Glomerular visceral epithelial cell (primary cell): ENCODE data around the gene FAM163B.

Experiments
- DNase-seq: peaks from one replicate; pipeline ENCODE4 v3.0.0-alpha.2; 2016; ENCODE audit errors: extremely low spot score

Gene FAM163B

GRCh38 chr9:133616643-133617405 lies 7.6 kb upstream of the FAM163B start:
- no peak for DNase-seq

- no peak for DNase-seq
These were observed 6.5 kb upstream of the FAM163B start for GRCh38 chr9:133615606-133616188.

GRCh38 chr9:133615186-133615585 lies 6.0 kb upstream of the FAM163B start:
- no peak for DNase-seq

- no peak for DNase-seq
These were observed 5.5 kb upstream of the FAM163B start for GRCh38 chr9:133614678-133615077.

GRCh38 chr9:133614056-133614455 lies 4.9 kb upstream of the FAM163B start:
- no peak for DNase-seq

- no peak for DNase-seq
These were observed 4.2 kb upstream of the FAM163B start for GRCh38 chr9:133613432-133613831.

GRCh38 chr9:133612816-133613215 lies 3.6 kb upstream of the FAM163B start:
- DNase-seq = no peak

- no peak for DNase-seq
These were observed 2.9 kb upstream of the FAM163B start for GRCh38 chr9:133612051-133612450.

GRCh38 chr9:133610845-133611244 lies 1.7 kb upstream of the FAM163B start:
- no peak for DNase-seq

- no peak for DNase-seq
These were observed 300 bp downstream of the FAM163B start for GRCh38 chr9:133608889-133609288.

GRCh38 chr9:133608382-133608781 lies 807 bp downstream of the FAM163B start:
- no peak for DNase-seq

GRCh38 chr9:133607976-133608375 lies 1.2 kb downstream of the FAM163B start:
- DNase-seq = no peak

GRCh38 chr9:133607381-133607780 lies 1.8 kb downstream of the FAM163B start:
- no peak for DNase-seq

GRCh38 chr9:133606708-133607025 lies 2.5 kb downstream of the FAM163B start:
- DNase-seq = no peak

GRCh38 chr9:133605856-133606707 lies 3.1 kb downstream of the FAM163B start:
- no peak for DNase-seq

- no peak for DNase-seq
These were observed 3.7 kb downstream of the FAM163B start for GRCh38 chr9:133605446-133605845.

- DNase-seq = no peak
These were observed 4.3 kb downstream of the FAM163B start for GRCh38 chr9:133604856-133605255.

- no peak for DNase-seq
These were observed 5.0 kb downstream of the FAM163B start for GRCh38 chr9:133604214-133604613.

GRCh38 chr9:133603135-133603927 lies 5.9 kb downstream of the FAM163B start:
- no peak for DNase-seq

- no peak for DNase-seq
These were observed 6.9 kb downstream of the FAM163B start for GRCh38 chr9:133602277-133602676.

GRCh38 chr9:133601746-133602145 lies 7.4 kb downstream of the FAM163B start:
- DNase-seq = no peak

GRCh38 chr9:133600739-133601138 lies 8.4 kb downstream of the FAM163B start:
- no peak for DNase-seq
